GM12892 (cell line): ENCODE results near the gene ERG.

ENCODE experiments used
- POLR2A ChIP-seq: IDR thresholded peaks from 2 replicates; pipeline ENCODE4 v1.6.1; 2011; ENCODE audit warnings: low read depth, low read length, control low read depth
- POLR2AphosphoS5 ChIP-seq: IDR thresholded peaks from 2 replicates; pipeline ENCODE4 v1.6.1; 2011; ENCODE audit warnings: low read depth, low read length, control low read depth
- TAF1 ChIP-seq: IDR thresholded peaks from 2 replicates; pipeline ENCODE4 v1.6.1; 2011; ENCODE audit warnings: low read depth, mild to moderate bottlenecking, control low read depth, low read length, borderline replicate concordance

DNA sequence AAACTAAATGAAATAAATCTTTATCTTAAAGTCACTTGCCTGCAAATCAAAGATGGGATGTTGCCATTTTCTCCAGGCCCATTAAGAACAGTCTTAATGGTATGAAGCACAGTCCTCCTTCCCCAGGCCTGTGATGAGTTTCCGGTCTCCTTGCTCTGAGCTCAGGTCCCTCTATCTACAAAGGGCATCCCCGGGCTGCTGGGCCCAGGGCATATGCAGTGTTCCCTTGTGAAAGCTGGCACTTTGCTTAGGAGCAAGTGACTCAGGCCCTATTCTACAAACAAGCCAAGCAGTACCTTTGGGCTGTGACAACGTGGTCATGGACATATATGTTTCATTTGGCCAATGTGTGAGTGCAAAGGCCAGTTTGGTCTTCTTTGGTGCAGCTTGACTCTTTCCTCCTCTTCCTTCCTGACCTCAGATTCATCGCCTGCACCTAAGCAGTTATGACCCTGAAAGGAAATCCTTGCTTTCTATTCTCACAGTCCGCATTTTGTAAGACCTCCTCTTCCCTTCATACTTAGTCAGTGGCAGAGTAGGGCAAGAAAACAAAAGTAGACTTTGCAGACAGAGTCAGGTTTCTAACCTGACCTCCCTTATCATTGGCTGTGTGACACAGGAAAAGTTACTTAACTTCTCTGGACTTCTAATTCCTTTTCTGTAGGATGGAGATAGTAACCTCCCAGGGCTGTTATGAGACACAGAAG, 109.5 kb downstream of the ERG start:
- TF ChIP-seq POLR2A, result no peak
- TF ChIP-seq POLR2AphosphoS5, result no peak
- TF ChIP-seq TAF1, result no peak
